G401.6 (cell line): ENCODE data around the gene TYMP.

Experiments
- FAIRE-seq: peaks from 2 replicates; lab custom pipeline; 2012; peaks lifted over from hg19 to GRCh38; lab: Jason Lieb, UNC

TYMP gene

DNA sequence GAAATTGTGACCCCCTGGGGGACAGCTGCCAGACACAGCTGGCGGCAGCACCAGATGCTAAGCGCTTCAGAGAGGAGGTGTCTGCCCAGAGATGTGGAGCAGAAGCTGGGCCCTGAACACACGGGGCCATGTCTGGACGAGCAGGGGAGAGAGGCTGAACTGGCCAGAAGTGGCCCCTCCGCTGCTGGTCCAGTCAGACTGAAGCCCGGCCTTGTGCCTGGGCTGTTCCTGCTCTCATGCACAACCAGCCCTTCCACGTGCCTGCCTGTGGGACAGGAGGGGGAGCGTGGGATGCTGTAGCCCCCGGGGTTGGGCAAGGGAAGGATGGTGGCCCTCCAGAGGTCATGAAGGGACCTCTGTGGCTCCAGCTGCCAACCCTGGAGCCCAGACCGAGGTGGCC is 46.7 kb downstream of the TYMP start:
- no peak for FAIRE-seq

DNA sequence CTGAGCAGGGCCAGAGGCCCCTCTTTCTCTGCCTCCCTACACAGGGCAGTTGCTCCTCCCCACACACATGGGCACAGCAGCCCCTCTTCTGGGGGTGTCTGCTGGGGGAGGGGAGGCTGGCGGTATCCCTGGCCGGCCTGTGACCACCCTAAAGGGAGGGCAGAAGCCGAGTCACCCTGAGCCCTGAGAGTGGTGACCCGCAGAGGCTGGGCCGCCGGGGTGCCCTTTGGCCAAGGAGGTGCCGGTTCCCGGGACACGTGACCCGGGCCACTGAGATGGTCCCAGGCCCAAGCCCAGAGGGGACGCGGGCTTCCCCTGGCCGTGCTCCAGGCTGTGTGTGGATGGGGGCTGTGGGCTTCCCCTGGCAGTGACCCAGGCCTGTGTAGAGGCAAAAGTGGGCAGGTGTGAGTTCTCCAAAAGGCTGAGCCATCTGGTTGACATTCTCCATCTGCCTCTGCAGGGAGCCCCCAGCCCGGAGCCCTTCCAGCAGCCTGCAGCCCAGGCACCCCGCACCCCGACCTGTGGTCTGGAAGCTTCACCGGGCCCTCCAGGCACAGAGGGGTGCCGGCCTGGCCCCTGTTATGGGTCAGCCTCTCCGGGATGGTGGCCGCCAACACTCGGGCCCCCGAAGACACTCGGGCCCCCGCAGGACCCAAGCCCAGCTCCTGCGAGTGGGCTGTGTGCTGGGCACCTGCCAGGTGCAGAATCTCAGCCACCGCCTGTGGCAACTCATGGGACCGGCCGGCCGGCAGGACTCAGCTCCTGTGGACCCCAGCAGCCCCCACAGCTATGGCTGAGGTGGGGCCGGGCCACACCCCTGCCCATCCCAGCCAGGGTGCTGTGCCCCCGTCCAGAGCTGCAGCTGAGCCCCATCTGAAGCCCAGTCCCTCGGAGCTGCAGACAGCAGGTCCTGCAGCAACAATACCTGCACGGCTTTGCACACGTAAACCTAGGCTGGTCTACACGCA is 47.4 kb downstream of the TYMP start:
- no peak for FAIRE-seq

DNA sequence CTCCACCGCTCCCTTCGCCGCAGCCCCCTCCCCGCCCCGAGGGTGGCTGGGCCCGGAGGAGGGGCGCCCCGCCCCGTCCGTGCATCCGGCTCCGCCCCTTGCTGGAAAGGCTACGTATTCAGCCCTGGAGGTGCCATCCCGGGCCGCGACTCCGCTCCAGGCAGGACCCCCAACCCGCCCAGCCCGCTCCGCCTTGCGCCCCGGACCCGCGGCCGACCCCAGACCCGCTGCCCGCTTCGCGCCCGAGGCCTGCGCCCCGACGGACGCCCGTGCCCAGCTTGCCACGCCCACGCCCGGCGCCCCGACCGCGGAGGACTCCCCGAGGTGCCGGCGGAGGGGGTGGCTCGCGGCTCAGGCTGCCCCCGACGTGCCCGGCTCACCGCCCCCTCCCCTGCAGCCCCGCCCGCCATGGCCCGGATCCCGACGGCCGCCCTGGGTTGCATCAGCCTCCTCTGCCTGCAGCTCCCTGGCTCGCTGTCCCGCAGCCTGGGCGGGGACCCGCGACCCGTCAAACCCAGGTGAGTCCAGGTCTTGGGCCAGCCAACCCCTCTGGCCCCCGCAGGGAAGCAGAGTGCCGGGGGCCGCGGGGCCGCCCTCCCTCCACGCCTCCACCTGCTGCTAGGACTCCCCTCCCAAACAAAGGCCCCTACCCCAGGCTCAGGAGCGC is 48.2 kb downstream of the TYMP start, which contains the start of gene ADM2:
TSS of gene ADM2 (plus strand) at position 104 of the 667 bp plus-strand sequence. CDS start at position 409, 305 bp downstream.
- FAIRE-seq = no peak

DNA sequence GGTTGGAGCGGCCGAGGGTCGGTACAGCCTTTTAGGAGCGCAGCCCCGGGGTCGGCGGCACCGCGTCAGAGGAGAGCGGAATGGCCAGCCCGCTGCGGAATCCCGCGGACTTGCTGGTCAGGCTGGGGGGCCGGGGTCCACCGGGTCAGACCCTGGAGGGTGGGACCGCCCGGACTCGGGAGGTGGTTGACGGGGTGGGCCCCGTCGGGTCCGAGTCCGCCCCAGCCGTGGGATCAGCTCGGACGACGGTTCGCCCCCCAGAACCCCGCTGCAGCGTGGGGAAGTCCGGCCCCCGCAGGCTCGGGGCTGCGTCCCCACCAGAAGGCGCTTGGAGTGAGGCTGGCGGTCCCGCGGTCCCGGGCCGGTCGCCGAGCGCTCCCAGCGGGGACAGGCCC is 48.8 kb downstream of the TYMP start:
- FAIRE-seq = no peak

DNA sequence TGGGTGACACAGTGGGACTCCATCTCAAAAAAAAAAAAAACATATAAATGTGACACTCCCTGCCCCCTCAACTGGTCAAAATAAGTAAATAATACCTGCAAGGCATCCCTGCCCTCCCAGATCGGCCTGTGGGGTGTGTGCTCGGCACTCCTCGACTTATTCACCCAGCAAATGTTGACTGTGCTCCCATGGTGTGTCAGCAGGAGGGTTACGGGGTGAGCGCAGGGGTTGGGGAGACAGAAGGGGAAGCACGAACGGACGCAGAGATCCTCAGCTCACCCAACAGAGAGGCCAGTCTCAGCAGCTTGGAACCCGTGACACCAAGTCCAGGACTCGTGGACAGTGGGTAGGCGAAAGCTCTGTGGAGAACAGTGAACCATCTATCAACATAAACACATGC is 50.1 kb downstream of the TYMP start:
- no peak for FAIRE-seq

DNA sequence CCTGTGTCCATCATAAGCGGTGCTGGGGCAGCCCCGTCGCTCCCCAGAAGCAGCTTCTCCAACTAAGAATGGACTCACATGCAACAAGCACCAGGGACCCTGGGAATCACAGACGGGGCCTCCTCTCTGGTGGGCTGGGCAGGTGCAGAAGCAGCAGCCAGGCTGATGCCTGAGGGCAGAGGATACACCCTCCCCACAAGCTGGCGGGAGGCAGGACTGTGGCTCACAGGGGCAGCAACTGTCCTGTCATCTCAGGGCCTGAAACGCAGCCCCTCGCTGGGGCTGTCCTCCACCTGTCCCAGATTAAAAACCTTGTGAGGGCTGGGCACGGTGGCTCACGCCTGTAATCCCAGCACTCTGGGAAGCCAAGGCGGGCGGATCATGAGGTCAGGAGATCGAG is 51.9 kb downstream of the TYMP start:
- no peak for FAIRE-seq

DNA sequence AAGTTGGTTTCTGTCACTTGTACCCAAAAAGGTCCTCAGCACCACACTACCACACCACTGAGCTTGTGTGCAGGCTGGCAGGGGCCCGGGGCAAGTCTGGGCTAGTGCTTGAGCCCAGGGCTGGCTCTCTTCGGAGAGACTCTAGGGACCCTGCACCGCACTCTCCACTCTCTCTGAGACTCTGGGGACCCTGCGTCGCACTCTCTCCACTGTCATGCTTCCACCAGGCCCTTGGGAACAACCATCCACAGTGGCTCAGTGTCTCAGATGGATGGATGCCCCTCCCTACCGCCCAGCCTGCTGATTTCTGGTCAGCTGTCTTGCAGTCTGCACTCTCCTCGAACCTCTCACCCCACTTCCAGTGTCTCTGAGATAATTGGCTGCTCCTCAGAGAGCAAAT is 52.9 kb downstream of the TYMP start:
- no peak for FAIRE-seq
